ENCODE results near the gene ZNF573. TPM values are rescaled to one million over a fixed set of nuclear protein-coding genes. Genes with fewer than 3 reads are reported as not detected.
"Not testable (repeated sequence)": the region's sequence is repeated elsewhere in the genome, so short reads cannot be mapped to it uniquely, and the experiment has no call there.

ZNF573 gene
- 6.8 and 6.9 TPM in 2 replicates for total RNA-seq

DNA sequence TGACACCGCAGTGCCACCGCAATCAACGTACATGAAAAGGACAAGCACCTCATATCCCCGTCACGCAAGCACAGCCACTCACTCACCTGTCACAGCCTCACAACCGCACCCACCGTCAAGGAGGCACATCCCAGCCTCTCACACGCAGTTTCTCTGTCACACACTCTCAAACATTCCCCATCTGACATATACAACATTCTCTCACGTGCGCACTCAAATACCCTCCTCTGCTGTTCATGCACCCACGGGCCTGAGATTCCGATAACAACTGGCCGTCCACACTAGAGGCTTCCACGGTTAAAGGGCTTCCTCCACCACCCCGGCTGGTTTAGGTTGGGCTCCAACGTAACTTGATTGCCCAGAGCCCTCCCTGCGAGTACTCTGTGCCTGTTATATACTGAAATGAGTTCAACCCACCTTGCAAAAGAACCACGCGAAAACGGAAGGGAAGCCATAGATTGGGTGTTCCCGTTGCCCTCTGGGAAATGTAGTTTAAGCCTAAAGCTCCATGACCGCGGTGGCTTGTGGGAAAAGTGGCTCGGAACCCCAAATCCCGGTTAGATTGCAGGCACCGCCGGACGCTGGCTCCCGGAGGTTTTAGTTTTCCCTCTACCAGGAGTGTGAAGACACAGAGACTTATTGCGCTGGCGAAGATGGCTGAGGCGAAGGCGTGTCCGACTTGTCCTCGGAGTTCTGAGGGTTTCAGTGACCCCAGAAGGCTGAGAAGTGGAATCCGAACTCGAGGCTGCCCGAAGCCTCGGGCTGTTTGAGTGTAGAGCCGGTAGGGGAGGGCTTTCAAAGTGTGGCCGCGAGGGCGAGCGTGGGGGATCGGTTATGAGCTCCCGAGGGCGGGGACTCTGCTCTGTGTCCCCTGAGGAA, at the start of gene ZNF573:
Gene ZNF573, minus strand, starts transcription at position 460 of the 879 bp plus-strand sequence. CDS start 5,857 bp downstream, outside the sequence.
- peak within 1 kb of the TSS; percentile 78 for H3K4me3 ChIP-seq (ENCODE audit: insufficient read depth, low read length)
- no peaks in the 10 kb centered on the region for H4K20me1 ChIP-seq (ENCODE audit: insufficient read depth, low read length)
- peak within 1 kb of the TSS; percentile 81 for H3K27ac ChIP-seq (ENCODE audit: low read depth, low read length)
- peak within 1 kb of the TSS; percentile 99 for H3K4me2 ChIP-seq (ENCODE audit: insufficient read depth, low read length)
- H3K4me1 ChIP-seq (ENCODE audit: insufficient read depth, low read length), result no peaks in the 10 kb centered on the region
- H3K9me3 ChIP-seq (ENCODE audit: low read depth, low read length), result no peaks in the 10 kb centered on the region
- H2AFZ ChIP-seq (ENCODE audit: low read length), result peak within 1 kb of the TSS; percentile 100
- no peaks in the 10 kb centered on the region for H3K36me3 ChIP-seq (ENCODE audit: insufficient read depth, low read length)
- H3K79me2 ChIP-seq (ENCODE audit: insufficient read depth, low read length), result peaks cover 11% of the 10 kb centered on the region
- peak; percentile 93 for DNase-seq (ENCODE audit: insufficient read length, low spot score, missing footprints)
- TF ChIP-seq, protein P1, sequence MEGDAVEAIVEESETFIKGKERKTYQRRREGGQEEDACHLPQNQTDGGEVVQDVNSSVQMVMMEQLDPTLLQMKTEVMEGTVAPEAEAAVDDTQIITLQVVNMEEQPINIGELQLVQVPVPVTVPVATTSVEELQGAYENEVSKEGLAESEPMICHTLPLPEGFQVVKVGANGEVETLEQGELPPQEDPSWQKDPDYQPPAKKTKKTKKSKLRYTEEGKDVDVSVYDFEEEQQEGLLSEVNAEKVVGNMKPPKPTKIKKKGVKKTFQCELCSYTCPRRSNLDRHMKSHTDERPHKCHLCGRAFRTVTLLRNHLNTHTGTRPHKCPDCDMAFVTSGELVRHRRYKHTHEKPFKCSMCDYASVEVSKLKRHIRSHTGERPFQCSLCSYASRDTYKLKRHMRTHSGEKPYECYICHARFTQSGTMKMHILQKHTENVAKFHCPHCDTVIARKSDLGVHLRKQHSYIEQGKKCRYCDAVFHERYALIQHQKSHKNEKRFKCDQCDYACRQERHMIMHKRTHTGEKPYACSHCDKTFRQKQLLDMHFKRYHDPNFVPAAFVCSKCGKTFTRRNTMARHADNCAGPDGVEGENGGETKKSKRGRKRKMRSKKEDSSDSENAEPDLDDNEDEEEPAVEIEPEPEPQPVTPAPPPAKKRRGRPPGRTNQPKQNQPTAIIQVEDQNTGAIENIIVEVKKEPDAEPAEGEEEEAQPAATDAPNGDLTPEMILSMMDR (IDR thresholded peaks at IDR 0.05; ENCODE audit: extremely low read depth, low read depth, low read length), result no peak
- no peaks in the 10 kb centered on the region for H3K27me3 ChIP-seq (ENCODE audit: insufficient read depth, low read length)

DNA sequence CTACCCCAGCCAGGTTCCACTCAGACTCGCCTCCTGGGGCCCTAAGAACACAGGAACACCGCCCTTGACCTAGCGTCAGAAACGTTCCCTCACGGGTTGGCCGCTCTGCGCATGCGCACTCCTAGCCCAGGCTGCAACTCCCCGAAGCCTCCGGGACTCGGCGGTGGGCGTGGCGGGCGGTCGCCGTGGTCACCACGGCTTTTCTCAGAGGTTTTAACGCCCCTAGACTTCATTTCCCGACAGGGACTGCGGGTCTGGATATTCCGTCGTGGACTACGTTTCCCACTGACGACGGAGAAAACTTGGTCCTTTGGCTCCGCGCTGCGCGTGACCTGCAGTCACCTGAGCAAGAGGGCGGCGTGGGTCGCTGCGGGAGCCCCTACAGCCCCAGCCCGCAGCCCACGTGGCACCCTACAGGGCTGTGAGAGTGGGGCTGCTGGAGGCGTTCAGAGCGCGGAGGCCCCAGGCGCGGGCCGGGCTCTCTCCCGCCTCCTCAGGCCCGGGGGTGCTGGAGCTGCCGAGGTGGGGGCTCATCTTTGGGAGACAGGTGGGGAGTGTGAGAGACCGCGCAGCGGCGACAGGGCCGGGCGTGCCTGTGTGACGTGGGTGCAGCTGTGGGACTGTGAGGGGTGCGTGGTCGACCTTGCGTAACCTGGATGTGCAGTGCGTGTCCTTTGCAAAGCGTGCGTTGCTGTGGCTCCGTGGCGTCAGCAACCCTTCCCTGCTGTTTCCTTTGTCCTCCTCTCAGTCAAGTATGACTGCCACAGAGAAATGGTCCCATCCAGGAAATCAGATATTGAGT, 38.0 kb upstream of the ZNF573 start:
- H3K27ac ChIP-seq (ENCODE audit: low read depth, low read length), result no peak overlapping the region
- H3K79me2 ChIP-seq (ENCODE audit: insufficient read depth, low read length), result no peaks in the 10 kb centered on the region
- H3K9me3 ChIP-seq (ENCODE audit: low read depth, low read length), result no peaks in the 10 kb centered on the region
- peak overlapping the region; percentile 78 for H3K4me2 ChIP-seq (ENCODE audit: insufficient read depth, low read length)
- H2AFZ ChIP-seq (ENCODE audit: low read length), result peak overlapping the region; percentile 83
- TF ChIP-seq, protein P1 (IDR thresholded peaks at IDR 0.05; ENCODE audit: extremely low read depth, low read depth, low read length), result no peak
- no peaks in the 10 kb centered on the region for H3K36me3 ChIP-seq (ENCODE audit: insufficient read depth, low read length)
- no peaks in the 10 kb centered on the region for H3K27me3 ChIP-seq (ENCODE audit: insufficient read depth, low read length)
- peak overlapping the region; percentile 69 for H3K4me3 ChIP-seq (ENCODE audit: insufficient read depth, low read length)
- H3K4me1 ChIP-seq (ENCODE audit: insufficient read depth, low read length), result no peaks in the 10 kb centered on the region
- no peaks in the 10 kb centered on the region for H4K20me1 ChIP-seq (ENCODE audit: insufficient read depth, low read length)
- peak; percentile 75 for DNase-seq (ENCODE audit: insufficient read length, low spot score, missing footprints)

DNA sequence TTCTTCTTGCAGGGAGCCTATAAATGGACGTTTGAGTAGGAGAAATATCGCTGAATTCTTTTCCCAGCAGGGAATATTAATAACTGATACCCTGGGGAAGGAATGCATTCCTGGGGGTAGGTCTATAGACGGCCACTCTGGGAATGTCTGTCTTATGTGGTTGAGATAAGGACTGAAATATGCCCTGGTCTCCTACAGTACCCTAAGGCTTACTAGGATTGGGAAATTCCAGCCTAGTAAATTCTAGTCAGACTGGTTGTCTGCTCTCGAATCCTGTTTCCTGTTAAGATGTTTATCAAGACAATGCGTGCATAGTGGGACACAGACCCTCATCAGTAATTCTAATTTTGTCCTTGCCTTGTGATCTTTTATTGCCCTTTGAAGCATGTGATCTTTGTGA, 36.2 kb upstream of the ZNF573 start:
- not testable (repeated sequence) for H2AFZ ChIP-seq (ENCODE audit: low read length)

DNA sequence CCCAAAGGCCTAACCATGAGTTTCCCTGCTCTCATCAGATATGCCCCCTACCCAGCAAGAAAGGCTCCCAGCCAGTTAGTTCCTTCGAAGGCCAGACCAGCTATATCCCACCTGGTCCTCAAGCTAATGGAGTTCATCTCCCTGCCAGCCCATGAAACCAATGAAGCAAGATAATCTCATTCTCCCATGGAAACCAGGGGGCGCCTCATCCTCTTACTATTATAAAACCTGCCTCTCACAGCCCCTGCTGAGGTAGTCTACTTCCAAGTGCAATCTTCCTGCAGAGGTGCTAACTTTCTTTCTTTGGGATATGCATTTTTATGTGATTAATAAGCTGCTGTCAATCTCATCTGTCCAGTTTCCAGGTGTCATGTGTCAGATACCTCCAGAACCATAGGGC, 34.0 kb upstream of the ZNF573 start:
- TF ChIP-seq, protein P1 (IDR thresholded peaks at IDR 0.05; ENCODE audit: extremely low read depth, low read depth, low read length), result no peak
- Histone ChIP-seq H3K9me3 (ENCODE audit: low read depth, low read length) (no peaks in the 10 kb centered on the region), H3K4me1 (ENCODE audit: insufficient read depth, low read length) (no peaks in the 10 kb centered on the region), H3K79me2 (ENCODE audit: insufficient read depth, low read length) (no peaks in the 10 kb centered on the region), H3K27me3 (ENCODE audit: insufficient read depth, low read length) (no peaks in the 10 kb centered on the region), H3K4me3 (ENCODE audit: insufficient read depth, low read length) (no peak overlapping the region), H3K27ac (ENCODE audit: low read depth, low read length) (no peak overlapping the region), H3K4me2 (ENCODE audit: insufficient read depth, low read length) (no peak overlapping the region), H2AFZ (ENCODE audit: low read length) (no peak overlapping the region), H3K36me3 (ENCODE audit: insufficient read depth, low read length) (no peaks in the 10 kb centered on the region), H4K20me1 (ENCODE audit: insufficient read depth, low read length) (no peaks in the 10 kb centered on the region)
- no peak for DNase-seq (ENCODE audit: insufficient read length, low spot score, missing footprints)

More for the DNA sequence above, 36.2 kb upstream of the ZNF573 start:
- DNase-seq (ENCODE audit: insufficient read length, low spot score, missing footprints); H3K4me2 ChIP-seq (ENCODE audit: insufficient read depth, low read length); H4K20me1 ChIP-seq (ENCODE audit: insufficient read depth, low read length); H3K27me3 ChIP-seq (ENCODE audit: insufficient read depth, low read length); H3K27ac ChIP-seq (ENCODE audit: low read depth, low read length); H3K36me3 ChIP-seq (ENCODE audit: insufficient read depth, low read length); H3K4me3 ChIP-seq (ENCODE audit: insufficient read depth, low read length); H3K9me3 ChIP-seq (ENCODE audit: low read depth, low read length); H3K79me2 ChIP-seq (ENCODE audit: insufficient read depth, low read length); H3K4me1 ChIP-seq (ENCODE audit: insufficient read depth, low read length): not testable (repeated sequence)

Data from osteoblast (primary cell).